ENCODE data around the gene TECPR2. TPM values are rescaled to one million over a fixed set of nuclear protein-coding genes. Genes with fewer than 3 reads are reported as not detected.

TECPR2 gene
- total and polyA plus RNA-seq, 4 donors = 3.5 to 32.5 (median 18.9) TPM

DNA sequence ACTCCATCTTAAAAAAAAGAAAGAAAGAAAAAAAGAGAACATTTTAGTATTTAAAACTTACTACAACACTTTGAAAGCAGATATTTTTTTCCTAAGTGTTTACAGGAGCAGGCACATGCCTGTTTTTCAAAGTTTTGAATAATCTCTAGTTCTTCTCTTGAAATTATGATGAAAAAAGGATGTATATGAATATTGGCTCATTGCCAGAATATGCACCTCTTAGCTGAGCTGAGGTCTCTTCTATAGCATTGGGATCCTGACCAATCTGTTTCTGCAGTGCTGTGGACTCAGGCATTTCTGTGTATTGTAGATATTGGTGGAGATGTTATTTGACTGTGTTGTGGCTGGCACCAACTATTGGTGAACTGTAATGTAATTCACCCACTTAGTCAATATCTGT, 15.0 kb downstream of the TECPR2 start:
- peaks cover 0 to 4% of the 10 kb centered on the region in 2 donors for H3K36me3 ChIP-seq (ENCODE audit: control insufficient read depth in 1 of 2, insufficient read depth in 2 of 2, low read length in 1 of 2)
- H3K27ac ChIP-seq (ENCODE audit: low read depth in 1 of 2, low read length in 2 of 2) = no peak overlapping the region
- no peaks in the 10 kb centered on the region for H3K9me3 ChIP-seq (ENCODE audit: control insufficient read depth, low read length)
- H3K27me3 ChIP-seq (ENCODE audit: control insufficient read depth in 1 of 2, insufficient read depth in 2 of 2, low read length in 1 of 2) = no peaks in the 10 kb centered on the region
- intact Hi-C loops (cut with DNase I) = no loop called here
- H3K4me1 ChIP-seq (ENCODE audit: control insufficient read depth in 1 of 2, insufficient read depth in 2 of 2, low read length in 2 of 2) = no peaks in the 10 kb centered on the region
- DNase-seq = no peak
- ATAC-seq (ENCODE audit: low FRiP score) = no peak
- H3K4me3 ChIP-seq (ENCODE audit: low read length in 2 of 2) = no peak overlapping the region

DNA sequence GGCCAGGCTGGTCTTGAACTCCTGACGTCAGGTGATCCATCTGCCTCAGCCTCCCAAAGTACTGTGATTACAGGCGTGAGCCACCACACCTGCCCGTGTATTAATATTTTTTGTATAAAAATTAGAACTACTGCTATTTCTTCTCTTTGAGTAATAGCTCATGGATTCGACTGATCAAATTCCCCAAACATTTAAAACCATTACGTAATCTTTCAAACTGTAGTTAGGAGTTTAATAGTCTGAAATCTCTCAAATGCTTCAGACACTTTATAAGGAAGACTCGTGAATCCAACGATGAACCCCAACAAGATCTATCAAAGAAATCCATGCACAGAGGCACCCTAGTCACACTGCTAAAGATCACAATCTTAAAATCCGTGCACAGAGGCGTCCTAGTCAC, 16.1 kb downstream of the TECPR2 start:
- Histone ChIP-seq H3K27me3 (ENCODE audit: control insufficient read depth in 1 of 2, insufficient read depth in 2 of 2, low read length in 1 of 2) (no peaks in the 10 kb centered on the region), H3K4me3 (ENCODE audit: low read length in 2 of 2) (no peak overlapping the region), H3K9me3 (ENCODE audit: control insufficient read depth, low read length) (no peaks in the 10 kb centered on the region), H3K36me3 (ENCODE audit: control insufficient read depth in 1 of 2, insufficient read depth in 2 of 2, low read length in 1 of 2) (peaks cover 0 to 4% of the 10 kb centered on the region in 2 donors), H3K27ac (ENCODE audit: low read depth in 1 of 2, low read length in 2 of 2) (no peak overlapping the region), H3K4me1 (ENCODE audit: control insufficient read depth in 1 of 2, insufficient read depth in 2 of 2, low read length in 2 of 2) (no peaks in the 10 kb centered on the region)
- no peak for DNase-seq
- intact Hi-C loops (cut with DNase I) = no loop called here
- WGBS, 2 donors = 95 to 96% methylated on average over 9 of the region's 9 CpGs
- ATAC-seq (ENCODE audit: low FRiP score) = no peak

DNA sequence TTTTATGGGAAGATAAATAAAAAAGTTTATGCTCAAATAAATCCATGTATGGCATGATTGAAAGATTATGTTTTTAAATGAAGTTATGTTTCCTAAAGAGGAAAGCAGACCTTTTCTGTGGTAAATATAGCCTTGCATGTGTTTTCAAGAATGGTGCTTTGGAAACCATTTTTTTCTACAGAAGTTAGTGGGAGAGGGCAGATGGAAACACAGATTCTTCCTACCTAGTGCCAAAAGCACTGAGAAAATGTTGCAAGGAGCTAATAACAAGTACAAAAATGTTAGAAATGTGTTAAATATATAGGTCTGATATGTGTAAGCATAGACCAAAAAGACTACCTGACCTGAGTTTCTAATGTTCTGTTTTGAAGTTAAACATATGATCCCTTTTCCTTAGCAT, 24.3 kb downstream of the TECPR2 start:
- Histone ChIP-seq H3K27me3 (ENCODE audit: control insufficient read depth in 1 of 2, insufficient read depth in 2 of 2, low read length in 1 of 2) (no peaks in the 10 kb centered on the region), H3K9me3 (ENCODE audit: control insufficient read depth, low read length) (no peaks in the 10 kb centered on the region), H3K36me3 (ENCODE audit: control insufficient read depth in 1 of 2, insufficient read depth in 2 of 2, low read length in 1 of 2) (no peaks in the 10 kb centered on the region), H3K27ac (ENCODE audit: low read depth in 1 of 2, low read length in 2 of 2) (no peak overlapping the region), H3K4me1 (ENCODE audit: control insufficient read depth in 1 of 2, insufficient read depth in 2 of 2, low read length in 2 of 2) (no peaks in the 10 kb centered on the region), H3K4me3 (ENCODE audit: low read length in 2 of 2) (no peak overlapping the region)
- DNase-seq (no peak), ATAC-seq (ENCODE audit: low FRiP score) (no peak)
- intact Hi-C loops (cut with DNase I) = no loop called here

DNA sequence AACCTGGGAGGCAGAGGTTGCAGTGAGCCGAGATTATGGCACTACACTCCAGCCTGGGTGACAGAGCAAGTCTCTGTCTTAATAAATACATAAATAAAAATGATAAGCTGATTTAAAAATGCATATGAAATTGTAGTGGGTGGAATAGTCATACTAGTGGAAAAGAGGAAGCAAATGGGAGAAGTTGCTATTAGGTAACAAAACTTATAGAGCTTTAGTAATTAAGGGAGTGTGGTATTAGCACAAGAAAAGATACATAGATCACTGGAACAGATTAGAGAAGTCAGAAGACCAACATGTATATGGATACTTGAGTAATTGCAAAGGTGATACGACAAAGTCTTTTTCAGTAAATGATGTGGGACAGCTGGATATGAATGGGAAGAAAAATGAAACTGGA, 26.5 kb downstream of the TECPR2 start:
- ATAC-seq (ENCODE audit: low FRiP score) (no peak), DNase-seq (no peak)
- no peaks in the 10 kb centered on the region for H3K9me3 ChIP-seq (ENCODE audit: control insufficient read depth, low read length)
- no peaks in the 10 kb centered on the region for H3K36me3 ChIP-seq (ENCODE audit: control insufficient read depth in 1 of 2, insufficient read depth in 2 of 2, low read length in 1 of 2)
- H3K27ac ChIP-seq (ENCODE audit: low read depth in 1 of 2, low read length in 2 of 2) = no peak overlapping the region
- H3K4me1 ChIP-seq (ENCODE audit: control insufficient read depth in 1 of 2, insufficient read depth in 2 of 2, low read length in 2 of 2) = no peaks in the 10 kb centered on the region
- intact Hi-C loops (cut with DNase I) = no loop called here
- H3K27me3 ChIP-seq (ENCODE audit: control insufficient read depth in 1 of 2, insufficient read depth in 2 of 2, low read length in 1 of 2) = no peaks in the 10 kb centered on the region
- 96% methylated on average over 2 of the region's 2 CpGs for WGBS, 2 donors
- H3K4me3 ChIP-seq (ENCODE audit: low read length in 2 of 2) = no peak overlapping the region

DNA sequence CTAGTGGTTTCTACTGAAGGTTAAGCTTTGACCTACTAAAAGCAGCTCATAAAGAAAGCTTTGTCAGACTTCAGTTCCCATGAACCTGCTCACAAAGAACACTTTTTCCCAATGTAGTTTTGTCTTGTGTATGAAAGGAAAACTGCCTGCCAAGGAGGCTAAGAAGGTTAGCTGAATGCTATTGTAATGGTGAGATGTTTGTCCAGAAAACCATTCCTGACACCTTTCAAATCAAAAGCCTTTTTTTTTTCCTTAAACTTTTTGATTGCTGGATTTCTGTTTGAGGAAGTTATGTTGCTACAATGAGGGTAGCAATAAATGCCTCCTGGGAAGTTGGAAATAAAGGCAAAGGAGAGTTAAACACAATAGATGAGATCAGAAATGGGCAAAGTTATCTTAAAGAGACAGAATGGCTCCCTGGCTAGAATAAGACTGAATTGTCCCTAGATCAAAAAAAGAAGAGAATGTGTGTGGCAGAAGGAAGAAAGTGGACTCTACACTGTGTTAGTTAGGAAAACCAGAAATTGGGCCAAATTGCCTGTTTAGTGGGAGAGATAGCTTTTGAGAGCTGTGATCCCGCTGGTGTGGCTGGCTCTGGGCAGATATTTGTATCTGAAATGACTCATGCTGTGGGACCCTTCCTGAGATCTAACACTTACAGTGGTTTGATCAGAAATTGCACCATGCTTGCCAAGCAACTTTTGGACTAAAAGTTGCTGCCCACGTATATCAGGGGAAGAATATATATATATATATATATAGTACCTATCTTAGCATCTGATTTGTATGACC, 27.5 kb downstream of the TECPR2 start:
- intact Hi-C loops (cut with DNase I) = no loop called here
- Histone ChIP-seq H3K9me3 (ENCODE audit: control insufficient read depth, low read length) (no peaks in the 10 kb centered on the region), H3K4me3 (ENCODE audit: low read length in 2 of 2) (no peak overlapping the region), H3K27me3 (ENCODE audit: control insufficient read depth in 1 of 2, insufficient read depth in 2 of 2, low read length in 1 of 2) (no peaks in the 10 kb centered on the region), H3K4me1 (ENCODE audit: control insufficient read depth in 1 of 2, insufficient read depth in 2 of 2, low read length in 2 of 2) (no peaks in the 10 kb centered on the region), H3K27ac (ENCODE audit: low read depth in 1 of 2, low read length in 2 of 2) (no peak overlapping the region), H3K36me3 (ENCODE audit: control insufficient read depth in 1 of 2, insufficient read depth in 2 of 2, low read length in 1 of 2) (no peaks in the 10 kb centered on the region)
- WGBS, 2 donors = 27 to 32% methylated on average over 2 of the region's 2 CpGs
- no peak for ATAC-seq (ENCODE audit: low FRiP score)
- no peak for DNase-seq

DNA sequence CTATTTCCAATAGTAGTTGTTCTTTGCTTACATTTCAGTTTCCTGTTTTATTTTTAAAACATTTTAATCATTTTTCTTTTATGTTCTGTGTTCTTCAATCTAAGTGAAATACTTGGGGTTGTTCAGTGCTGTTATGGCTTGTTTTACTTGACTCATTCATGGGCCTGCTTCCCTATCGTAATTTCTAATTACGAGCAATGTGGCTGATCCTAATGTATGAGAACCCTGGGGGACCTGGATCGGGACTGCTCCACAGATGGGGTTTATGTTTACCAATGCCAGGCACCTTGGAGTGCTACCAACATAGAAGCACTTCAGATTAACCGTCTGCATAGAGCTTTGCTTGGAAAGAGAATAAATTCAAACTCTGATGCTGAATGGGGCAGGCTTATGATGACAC, 29.8 kb downstream of the TECPR2 start:
- intact Hi-C loops (cut with DNase I) = no loop called here

DNA sequence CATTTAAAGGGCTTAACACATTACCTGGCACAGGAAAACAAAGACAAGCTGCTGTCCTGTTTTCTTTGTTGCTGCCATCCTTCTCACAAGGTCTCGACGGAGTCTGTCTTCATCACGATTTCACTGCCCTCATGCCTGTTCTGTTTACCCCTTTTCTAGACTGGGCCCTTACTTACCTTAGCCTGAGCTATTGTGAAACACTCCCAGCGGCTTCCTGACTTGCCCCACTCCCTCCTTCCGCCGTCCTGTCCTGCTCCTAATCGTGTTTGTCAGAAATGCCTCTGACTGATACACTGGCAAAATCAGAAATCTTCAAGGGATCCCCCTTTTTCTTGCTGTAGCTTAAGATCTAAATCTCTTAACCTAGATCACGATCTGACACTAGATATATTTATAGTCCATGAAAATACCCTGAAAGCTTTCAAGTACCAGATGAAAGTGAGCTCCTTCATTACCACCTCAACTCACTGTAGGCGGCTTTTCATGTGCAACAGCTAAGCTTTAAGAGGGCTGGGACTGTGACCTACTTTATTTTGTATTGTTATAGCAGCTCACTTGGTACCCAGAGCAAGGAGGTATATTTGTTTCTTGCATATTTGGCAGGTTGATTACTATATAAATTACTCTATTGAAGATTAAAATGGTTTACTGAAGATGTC, 32.1 kb downstream of the TECPR2 start:
- no peak for ATAC-seq (ENCODE audit: low FRiP score)

More for the DNA sequence above, 29.8 kb downstream of the TECPR2 start:
- Histone ChIP-seq H3K27ac (ENCODE audit: low read depth in 1 of 2, low read length in 2 of 2) (no peak overlapping the region), H3K4me1 (ENCODE audit: control insufficient read depth in 1 of 2, insufficient read depth in 2 of 2, low read length in 2 of 2) (no peaks in the 10 kb centered on the region), H3K36me3 (ENCODE audit: control insufficient read depth in 1 of 2, insufficient read depth in 2 of 2, low read length in 1 of 2) (no peaks in the 10 kb centered on the region), H3K27me3 (ENCODE audit: control insufficient read depth in 1 of 2, insufficient read depth in 2 of 2, low read length in 1 of 2) (no peaks in the 10 kb centered on the region), H3K9me3 (ENCODE audit: control insufficient read depth, low read length) (no peaks in the 10 kb centered on the region), H3K4me3 (ENCODE audit: low read length in 2 of 2) (no peak overlapping the region)
- ATAC-seq (ENCODE audit: low FRiP score) (no peak), DNase-seq (no peak)
- 59 to 60% methylated on average over 4 of the region's 4 CpGs for whole genome bisulfite sequencing, 2 donors

DNA sequence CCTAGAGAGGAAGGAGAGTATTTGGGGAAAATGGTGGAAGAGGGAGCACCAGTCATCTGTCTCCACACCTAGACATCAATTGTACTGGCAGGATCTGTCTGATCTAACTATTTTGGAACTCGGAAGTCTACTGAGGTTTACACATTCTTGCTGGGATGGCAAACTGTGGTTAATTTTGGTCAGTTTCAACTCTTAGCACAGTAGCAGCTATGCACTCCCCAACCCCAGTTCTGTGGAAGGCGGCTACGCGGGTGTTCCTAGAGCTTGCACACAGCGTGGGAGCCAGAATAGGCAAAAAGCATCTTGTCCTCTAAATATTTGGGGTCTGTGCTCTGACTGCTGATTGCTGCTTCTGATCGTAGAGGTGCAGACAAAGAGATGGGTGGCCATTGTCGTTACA, 33.8 kb downstream of the TECPR2 start:
- no peaks in the 10 kb centered on the region for H3K4me1 ChIP-seq (ENCODE audit: control insufficient read depth in 1 of 2, insufficient read depth in 2 of 2, low read length in 2 of 2)
- intact Hi-C loops (cut with DNase I) = no loop called here
- ATAC-seq (ENCODE audit: low FRiP score) = no peak
- no peak overlapping the region for H3K4me3 ChIP-seq (ENCODE audit: low read length in 2 of 2)
- H3K9me3 ChIP-seq (ENCODE audit: control insufficient read depth, low read length) = no peaks in the 10 kb centered on the region
- no peak for DNase-seq
- no peaks in the 10 kb centered on the region for H3K27me3 ChIP-seq (ENCODE audit: control insufficient read depth in 1 of 2, insufficient read depth in 2 of 2, low read length in 1 of 2)
- WGBS, 2 donors = 91 to 95% methylated on average over 7 of the region's 7 CpGs
- H3K27ac ChIP-seq (ENCODE audit: low read depth in 1 of 2, low read length in 2 of 2) = no peak overlapping the region
- H3K36me3 ChIP-seq (ENCODE audit: control insufficient read depth in 1 of 2, insufficient read depth in 2 of 2, low read length in 1 of 2) = no peaks in the 10 kb centered on the region

More for the DNA sequence above, 32.1 kb downstream of the TECPR2 start:
- Histone ChIP-seq H3K9me3 (ENCODE audit: control insufficient read depth, low read length) (no peaks in the 10 kb centered on the region), H3K4me3 (ENCODE audit: low read length in 2 of 2) (no peak overlapping the region), H3K27ac (ENCODE audit: low read depth in 1 of 2, low read length in 2 of 2) (no peak overlapping the region), H3K27me3 (ENCODE audit: control insufficient read depth in 1 of 2, insufficient read depth in 2 of 2, low read length in 1 of 2) (no peaks in the 10 kb centered on the region), H3K4me1 (ENCODE audit: control insufficient read depth in 1 of 2, insufficient read depth in 2 of 2, low read length in 2 of 2) (no peaks in the 10 kb centered on the region), H3K36me3 (ENCODE audit: control insufficient read depth in 1 of 2, insufficient read depth in 2 of 2, low read length in 1 of 2) (no peaks in the 10 kb centered on the region)
- DNase-seq = no peak
- 72 to 76% methylated on average over 9 of the region's 9 CpGs for WGBS, 2 donors
- intact Hi-C loops (cut with DNase I) = no loop called here

DNA sequence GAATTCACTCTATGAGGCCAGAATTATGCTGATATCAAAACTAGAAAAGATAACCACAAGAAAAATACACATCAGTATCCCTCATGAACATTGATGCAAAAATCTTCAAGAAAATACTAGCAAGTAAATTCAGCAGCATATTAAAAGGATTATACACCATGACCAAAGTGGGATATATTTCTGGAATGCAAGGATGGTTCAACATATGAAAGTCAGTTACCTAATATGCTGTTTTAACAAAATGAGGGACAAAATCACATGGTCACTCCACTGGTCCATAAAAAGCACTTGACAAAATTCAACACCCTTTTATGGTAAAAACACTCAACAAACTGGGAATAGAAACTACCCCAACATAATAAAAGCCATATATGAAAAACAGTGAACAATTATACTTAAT, 40.3 kb downstream of the TECPR2 start:
- H3K27me3 ChIP-seq (ENCODE audit: control insufficient read depth in 1 of 2, insufficient read depth in 2 of 2, low read length in 1 of 2) = no peaks in the 10 kb centered on the region
- intact Hi-C loops (cut with DNase I) = no loop called here
- H3K4me3 ChIP-seq (ENCODE audit: low read length in 2 of 2) = no peak overlapping the region
- no peaks in the 10 kb centered on the region for H3K4me1 ChIP-seq (ENCODE audit: control insufficient read depth in 1 of 2, insufficient read depth in 2 of 2, low read length in 2 of 2)
- H3K27ac ChIP-seq (ENCODE audit: low read depth in 1 of 2, low read length in 2 of 2) = no peak overlapping the region
- no peaks in the 10 kb centered on the region for H3K36me3 ChIP-seq (ENCODE audit: control insufficient read depth in 1 of 2, insufficient read depth in 2 of 2, low read length in 1 of 2)
- no peak for DNase-seq
- H3K9me3 ChIP-seq (ENCODE audit: control insufficient read depth, low read length) = no peaks in the 10 kb centered on the region
- ATAC-seq (ENCODE audit: low FRiP score) = no peak
